ENCODE data around the gene SPRY4. TPM values are rescaled to one million over a fixed set of nuclear protein-coding genes. Genes with fewer than 3 reads are reported as not detected.
"Not testable (repeated sequence)": the region's sequence is repeated elsewhere in the genome, so short reads cannot be mapped to it uniquely, and the experiment has no call there.

SPRY4 gene, protein sequence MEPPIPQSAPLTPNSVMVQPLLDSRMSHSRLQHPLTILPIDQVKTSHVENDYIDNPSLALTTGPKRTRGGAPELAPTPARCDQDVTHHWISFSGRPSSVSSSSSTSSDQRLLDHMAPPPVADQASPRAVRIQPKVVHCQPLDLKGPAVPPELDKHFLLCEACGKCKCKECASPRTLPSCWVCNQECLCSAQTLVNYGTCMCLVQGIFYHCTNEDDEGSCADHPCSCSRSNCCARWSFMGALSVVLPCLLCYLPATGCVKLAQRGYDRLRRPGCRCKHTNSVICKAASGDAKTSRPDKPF
- not detected for polyA plus RNA-seq

DNA sequence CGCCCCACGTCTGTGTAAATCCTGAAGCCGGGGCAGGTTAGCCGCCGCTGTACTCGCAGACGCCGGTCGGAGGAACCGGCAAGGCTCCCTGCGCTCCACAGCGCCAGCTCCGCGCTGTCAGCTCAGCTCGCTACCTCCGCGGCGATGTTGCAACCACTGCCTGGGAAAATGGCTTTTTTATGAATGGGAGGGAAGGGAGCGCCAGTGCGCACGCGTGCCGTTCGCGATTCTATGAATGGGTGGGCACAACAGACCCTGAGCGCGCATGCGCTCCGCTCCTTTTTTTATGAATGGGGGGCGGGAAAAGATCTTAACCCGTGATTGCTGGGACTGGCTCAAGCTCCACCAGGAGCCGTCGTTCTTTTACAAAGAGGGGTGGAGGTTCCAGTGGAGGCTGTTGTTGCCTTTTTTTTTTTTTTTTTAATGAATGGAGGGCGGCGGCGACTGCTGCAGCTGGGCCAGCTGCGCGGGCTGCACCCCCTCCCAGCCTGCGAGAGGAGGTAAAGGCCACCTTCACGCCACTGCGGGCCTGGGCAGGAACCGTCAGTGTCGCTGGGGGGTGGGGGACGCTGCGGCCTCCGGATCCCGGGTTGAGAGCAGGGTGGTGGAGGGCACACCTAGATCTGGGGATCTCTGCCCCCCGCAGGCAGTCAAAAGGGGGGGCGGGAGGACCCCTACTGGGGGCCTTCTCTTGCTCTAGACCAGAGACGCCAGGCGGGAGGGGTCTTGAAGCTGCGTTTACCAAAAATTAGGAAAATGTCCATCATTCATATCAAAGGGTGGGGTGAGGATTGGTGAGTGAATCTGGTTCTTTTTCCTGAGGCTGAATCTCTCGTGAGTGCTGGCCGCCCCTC is at the start of gene SPRY4:
SPRY4 (minus strand) TSS at position 151 of the 854 bp plus-strand sequence. CDS start 9,913 bp downstream, outside the sequence.
- Mint-ChIP-seq H3K27me3 (peaks cover 61% of the 10 kb centered on the region), H3K9me3 (no peaks in the 10 kb centered on the region), H3K4me3 (peak within 1 kb of the TSS; percentile 76 to 95 (median 88)), H3K4me1 (peaks cover 8 to 11% (median 9%) of the 10 kb centered on the region in 3 donors), H3K36me3 (no peaks in the 10 kb centered on the region), H3K27ac (peak within 1 kb of the TSS in 2 of 3 donors; percentile 53 to 84)

DNA sequence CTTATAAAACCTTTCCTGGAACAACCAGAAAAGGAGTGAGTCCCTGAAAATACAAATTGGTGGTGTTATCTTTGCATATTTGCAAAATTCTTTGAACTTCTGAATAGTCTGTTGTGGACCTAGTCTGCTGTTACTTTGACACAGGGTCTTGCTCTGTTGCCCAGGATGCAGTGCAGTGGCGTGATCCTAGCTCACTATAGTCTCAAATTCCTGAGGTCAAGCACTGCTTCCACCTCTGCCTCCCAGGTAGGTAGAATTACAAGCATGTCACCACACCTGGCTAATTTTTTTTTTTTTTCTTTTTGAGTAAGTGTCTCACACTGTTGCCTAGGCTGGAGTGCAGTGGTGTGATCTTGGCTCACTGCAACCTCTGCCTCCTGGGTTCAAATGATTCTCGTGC is 43.7 kb upstream of the SPRY4 start:
- Mint-ChIP-seq H3K27ac (no peak overlapping the region), H3K27me3 (peaks cover 25% of the 10 kb centered on the region), H3K4me1 (peaks cover 5 to 11% (median 6%) of the 10 kb centered on the region in 3 donors), H3K36me3 (no peaks in the 10 kb centered on the region), H3K4me3 (no peak overlapping the region), H3K9me3 (no peaks in the 10 kb centered on the region)

DNA sequence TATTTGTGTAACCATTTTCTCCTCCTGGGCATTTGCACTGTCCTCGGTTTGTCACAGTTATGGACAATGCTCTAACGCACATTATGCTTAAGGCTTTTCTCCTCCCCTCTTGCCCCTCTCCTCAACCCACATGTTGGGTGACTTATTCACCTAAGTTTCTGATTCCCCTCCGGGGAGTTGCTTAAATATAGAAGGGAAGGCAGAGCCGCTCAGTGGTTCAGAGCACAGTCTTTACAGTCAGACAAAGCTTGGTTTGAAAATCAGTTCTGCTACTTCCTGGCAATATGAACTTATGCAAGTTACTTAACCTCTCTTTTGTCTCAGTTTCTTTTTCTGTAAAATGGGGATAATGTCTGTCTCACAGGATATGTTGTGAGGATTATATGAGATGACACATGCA is 41.2 kb upstream of the SPRY4 start:
- no peak overlapping the region for H3K27ac Mint-ChIP-seq
- peaks cover 34% of the 10 kb centered on the region for H3K27me3 Mint-ChIP-seq
- H3K9me3 Mint-ChIP-seq, result no peaks in the 10 kb centered on the region

DNA sequence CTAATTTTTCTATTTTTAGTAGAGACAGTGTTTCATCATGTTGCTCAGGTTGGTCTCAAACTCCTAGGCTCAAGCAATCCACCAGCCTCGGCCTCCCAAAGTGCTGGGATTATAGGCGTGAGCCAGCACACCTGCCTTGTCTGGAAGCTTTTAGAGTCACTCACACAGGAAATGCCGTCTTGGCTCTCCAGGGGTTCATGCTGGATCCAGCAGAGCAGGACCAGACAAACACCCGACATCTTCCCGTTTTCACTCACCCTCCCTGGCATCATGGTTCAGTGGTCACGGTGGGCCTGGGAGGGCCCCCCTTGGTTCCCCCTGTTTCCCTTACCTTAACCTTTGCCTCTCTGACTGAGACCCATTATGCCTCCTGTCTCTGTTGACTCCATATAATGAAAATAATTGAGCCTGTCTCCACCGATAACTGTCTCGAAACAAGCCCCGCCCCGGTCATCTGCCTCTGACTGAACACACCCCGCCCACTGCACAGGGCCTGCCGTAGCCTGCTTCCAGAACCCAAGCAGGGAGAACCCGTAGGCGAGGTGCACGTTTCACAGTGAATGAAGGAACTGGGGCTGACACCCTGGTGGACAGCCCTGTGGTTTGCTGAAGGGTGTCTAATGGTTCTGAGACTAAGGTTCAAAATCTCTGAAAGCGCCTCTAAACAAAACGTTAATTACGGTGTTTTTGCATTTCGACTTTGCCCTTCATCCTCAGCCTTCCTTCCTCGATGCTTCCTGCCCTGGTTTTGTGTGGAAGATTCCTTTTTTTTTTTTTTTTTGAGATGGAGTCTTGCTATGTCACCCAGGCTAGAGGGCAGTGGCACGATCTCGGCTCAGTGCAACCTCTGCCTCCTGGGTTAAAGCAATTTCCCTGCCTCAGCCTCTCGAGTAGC is 39.7 kb upstream of the SPRY4 start:
- peaks cover 8 to 21% (median 14%) of the 10 kb centered on the region in 3 donors for H3K4me1 Mint-ChIP-seq
- no peaks in the 10 kb centered on the region for H3K36me3 Mint-ChIP-seq
- no peaks in the 10 kb centered on the region for H3K9me3 Mint-ChIP-seq
- H3K27me3 Mint-ChIP-seq, result peaks cover 47% of the 10 kb centered on the region
- no peak overlapping the region for H3K27ac Mint-ChIP-seq
- H3K4me3 Mint-ChIP-seq, result peak overlapping the region in 2 of 4 donors; percentile 75 to 79

More for the DNA sequence above, 41.2 kb upstream of the SPRY4 start:
- Mint-ChIP-seq H3K36me3 (no peaks in the 10 kb centered on the region), H3K4me3 (peak overlapping the region in 1 of 4 donors; percentile 10), H3K4me1 (peaks cover 5 to 11% (median 8%) of the 10 kb centered on the region in 3 donors)

DNA sequence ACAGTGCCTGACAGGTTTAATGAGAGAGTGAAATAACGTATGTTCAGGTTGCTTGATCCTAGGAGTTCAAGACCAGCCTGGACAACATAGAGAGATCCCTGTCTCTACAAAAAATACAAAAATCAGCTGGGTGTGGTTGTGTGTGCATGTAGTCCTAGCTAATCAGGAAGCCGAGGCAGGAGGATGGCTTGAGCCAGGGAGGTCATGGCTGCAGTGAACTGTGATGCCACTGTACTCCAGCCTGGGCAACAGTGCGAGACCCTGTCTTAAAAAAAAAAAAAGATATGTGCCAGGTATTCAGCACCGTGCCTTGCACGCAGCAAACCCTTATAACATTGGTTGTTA is 38.8 kb upstream of the SPRY4 start:
- Mint-ChIP-seq H3K4me3 (no peak overlapping the region), H3K36me3 (no peaks in the 10 kb centered on the region), H3K9me3 (no peaks in the 10 kb centered on the region), H3K4me1 (peaks cover 8 to 21% (median 14%) of the 10 kb centered on the region in 3 donors), H3K27ac (no peak overlapping the region), H3K27me3 (peaks cover 46% of the 10 kb centered on the region)

DNA sequence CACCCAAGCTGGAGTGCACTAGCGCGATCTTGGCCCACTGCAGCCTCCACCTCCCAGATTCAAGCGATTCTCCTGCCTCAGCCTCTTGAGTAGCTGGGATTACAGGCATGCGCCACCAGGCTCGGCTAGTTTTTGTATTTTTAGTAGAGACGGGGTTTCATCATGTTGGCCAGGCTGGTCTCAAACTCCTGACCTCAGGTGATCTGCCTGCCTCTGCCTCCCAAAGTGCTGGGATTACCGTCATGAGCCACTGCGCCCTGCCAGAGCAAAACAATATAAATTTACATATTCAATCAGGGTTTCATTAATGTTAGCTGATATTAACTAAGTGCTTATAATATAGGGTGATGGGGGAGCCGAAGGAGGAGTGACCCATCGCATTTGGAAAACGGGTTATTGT is 37.4 kb upstream of the SPRY4 start:
- not testable (repeated sequence) for H3K9me3 Mint-ChIP-seq, H3K27ac Mint-ChIP-seq, H3K4me3 Mint-ChIP-seq, H3K36me3 Mint-ChIP-seq
- peaks cover 15 to 34% (median 17%) of the 10 kb centered on the region in 3 donors for H3K4me1 Mint-ChIP-seq
- H3K27me3 Mint-ChIP-seq, result peaks cover 54% of the 10 kb centered on the region

DNA sequence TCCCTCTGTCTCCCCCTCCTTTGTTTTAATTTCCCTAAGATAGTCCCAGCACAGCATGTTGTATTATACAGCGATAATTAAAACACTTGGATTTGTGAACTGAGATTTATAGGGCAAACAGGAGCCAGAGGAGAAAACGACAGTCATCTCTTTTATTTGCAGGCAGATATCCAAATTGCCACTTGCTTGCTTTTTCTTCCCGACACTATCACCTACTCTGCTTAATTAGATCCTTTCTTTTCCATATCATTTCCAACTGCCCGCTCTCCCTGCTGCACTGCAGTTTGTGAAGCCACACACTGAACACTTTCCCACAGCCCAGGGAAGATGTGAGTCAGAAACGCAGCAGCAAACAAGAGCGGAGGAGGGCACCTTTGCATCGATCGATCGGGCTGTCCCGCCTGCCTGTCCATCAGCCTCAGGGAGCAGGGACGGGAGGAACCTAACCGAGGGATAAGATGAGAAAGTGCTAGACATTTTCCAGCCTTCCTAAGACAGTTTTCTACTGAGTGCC is 35.8 kb upstream of the SPRY4 start:
- Mint-ChIP-seq H3K4me3 (no peak overlapping the region), H3K9me3 (no peaks in the 10 kb centered on the region), H3K27ac (peak overlapping the region in 1 of 3 donors; percentile 55), H3K27me3 (peaks cover 54% of the 10 kb centered on the region), H3K36me3 (no peaks in the 10 kb centered on the region), H3K4me1 (peaks cover 15 to 39% (median 22%) of the 10 kb centered on the region in 3 donors)

DNA sequence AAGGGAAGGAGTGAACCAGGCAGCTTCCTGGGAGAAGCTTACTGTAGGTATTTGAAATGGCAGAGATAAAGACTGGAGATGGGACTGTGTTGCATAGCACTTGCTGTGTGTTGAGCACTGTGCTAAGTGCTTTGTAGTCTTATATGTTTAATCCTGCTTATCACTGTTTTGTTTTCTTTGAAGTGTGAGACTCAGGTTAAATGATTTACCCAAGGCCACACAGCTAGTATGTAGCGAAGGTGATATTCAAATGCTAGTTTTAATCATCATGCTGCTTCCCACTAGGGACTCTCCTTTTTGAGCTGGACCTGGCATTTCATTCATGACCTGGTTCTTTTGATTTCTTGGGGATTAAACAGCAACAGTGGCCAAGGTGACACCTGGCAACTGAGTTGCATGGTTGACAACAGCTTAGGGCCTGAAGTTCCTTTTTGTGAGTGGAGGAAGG is 35.3 kb upstream of the SPRY4 start:
- no peaks in the 10 kb centered on the region for H3K36me3 Mint-ChIP-seq
- H3K4me1 Mint-ChIP-seq, result peaks cover 15 to 36% (median 22%) of the 10 kb centered on the region in 3 donors
- peak overlapping the region in 1 of 4 donors; percentile 2 for H3K4me3 Mint-ChIP-seq
- H3K9me3 Mint-ChIP-seq, result no peaks in the 10 kb centered on the region
- peaks cover 51% of the 10 kb centered on the region for H3K27me3 Mint-ChIP-seq
- peak overlapping the region in 2 of 3 donors; percentile 7 to 55 for H3K27ac Mint-ChIP-seq

DNA sequence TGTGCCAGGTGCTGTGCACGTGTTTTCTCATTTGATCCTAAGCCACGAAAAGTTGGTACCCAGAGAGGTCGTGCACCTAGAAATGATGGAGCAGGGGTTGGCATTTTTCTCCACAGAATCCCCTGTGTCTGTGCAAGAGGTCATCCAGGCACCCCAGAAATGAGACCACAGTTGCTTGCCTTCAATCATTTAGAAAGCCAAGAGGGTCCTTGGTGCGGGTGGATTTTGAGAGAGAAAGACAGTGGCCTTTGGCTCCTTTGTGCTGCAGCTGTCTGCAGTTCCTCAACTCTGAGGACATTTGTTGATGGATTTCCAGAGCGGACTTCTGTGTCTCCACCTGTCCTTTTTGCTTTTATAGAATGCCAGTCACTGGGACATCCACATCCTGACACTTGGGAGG is 33.8 kb upstream of the SPRY4 start:
- Mint-ChIP-seq H3K4me3 (peak overlapping the region in 1 of 4 donors; percentile 72), H3K27ac (peak overlapping the region in 1 of 3 donors; percentile 88), H3K27me3 (peaks cover 48% of the 10 kb centered on the region), H3K4me1 (peaks cover 10 to 29% (median 16%) of the 10 kb centered on the region in 3 donors), H3K9me3 (no peaks in the 10 kb centered on the region), H3K36me3 (no peaks in the 10 kb centered on the region)

DNA sequence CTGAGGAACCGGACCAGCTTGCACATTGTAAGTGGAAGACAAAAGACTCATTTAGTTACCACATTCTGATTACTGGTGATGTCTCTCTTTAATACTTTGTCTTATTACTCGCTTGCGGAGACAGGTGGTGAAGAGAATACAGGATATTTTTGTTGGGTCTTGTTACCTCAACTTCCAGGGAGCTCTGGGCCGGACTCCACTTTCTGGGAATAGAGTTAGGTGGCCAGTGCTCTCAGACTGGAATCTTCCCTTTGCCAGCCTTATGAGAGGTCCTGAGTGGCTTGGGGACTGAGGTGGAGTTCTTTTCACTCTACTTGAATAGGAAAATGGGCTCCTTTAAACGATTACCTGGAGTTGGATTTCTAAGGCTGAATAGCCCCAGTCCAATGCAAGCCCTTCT is 33.3 kb upstream of the SPRY4 start:
- peak overlapping the region; percentile 38 to 72 (median 66) for H3K4me3 Mint-ChIP-seq
- H3K4me1 Mint-ChIP-seq, result peaks cover 8 to 29% (median 16%) of the 10 kb centered on the region in 3 donors
- H3K27me3 Mint-ChIP-seq, result peaks cover 50% of the 10 kb centered on the region
- no peaks in the 10 kb centered on the region for H3K9me3 Mint-ChIP-seq
- peak overlapping the region in 1 of 3 donors; percentile 88 for H3K27ac Mint-ChIP-seq
- H3K36me3 Mint-ChIP-seq, result no peaks in the 10 kb centered on the region

DNA sequence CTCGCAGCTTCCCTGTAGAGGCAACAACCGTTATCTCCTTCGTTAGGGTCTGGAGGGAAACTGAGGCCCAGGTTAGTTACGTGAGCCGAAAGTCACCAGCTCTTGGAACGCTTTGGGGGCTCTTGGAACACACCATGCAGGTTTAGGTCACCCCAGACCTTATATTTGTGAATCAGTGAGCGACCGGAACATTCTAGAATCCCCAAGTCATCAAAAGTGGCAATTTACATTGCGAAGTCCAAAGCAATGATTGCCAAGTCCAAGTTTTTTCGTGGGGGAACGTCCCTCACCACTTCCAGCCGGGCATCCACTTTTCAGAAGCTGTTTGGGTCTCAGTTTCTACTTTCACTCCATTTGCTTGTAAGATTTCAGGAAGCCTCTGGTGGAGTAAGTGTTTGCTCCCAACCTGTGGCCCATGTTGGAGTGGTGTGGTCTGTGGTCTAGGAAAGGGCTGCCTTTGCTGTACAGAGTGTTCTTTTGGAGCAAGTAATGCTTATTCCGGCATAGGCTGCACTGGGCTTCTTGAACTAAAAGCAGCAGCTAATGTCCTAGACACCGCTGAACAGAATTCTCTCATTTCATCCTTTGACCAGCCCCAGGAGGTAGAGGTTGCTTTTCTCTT is 32.8 kb upstream of the SPRY4 start:
- Mint-ChIP-seq H3K4me1 (peaks cover 8 to 29% (median 16%) of the 10 kb centered on the region in 3 donors), H3K27me3 (peaks cover 47% of the 10 kb centered on the region), H3K9me3 (no peaks in the 10 kb centered on the region), H3K36me3 (no peaks in the 10 kb centered on the region), H3K4me3 (peak overlapping the region; percentile 62 to 95 (median 80)), H3K27ac (peak overlapping the region in 1 of 3 donors; percentile 88)

DNA sequence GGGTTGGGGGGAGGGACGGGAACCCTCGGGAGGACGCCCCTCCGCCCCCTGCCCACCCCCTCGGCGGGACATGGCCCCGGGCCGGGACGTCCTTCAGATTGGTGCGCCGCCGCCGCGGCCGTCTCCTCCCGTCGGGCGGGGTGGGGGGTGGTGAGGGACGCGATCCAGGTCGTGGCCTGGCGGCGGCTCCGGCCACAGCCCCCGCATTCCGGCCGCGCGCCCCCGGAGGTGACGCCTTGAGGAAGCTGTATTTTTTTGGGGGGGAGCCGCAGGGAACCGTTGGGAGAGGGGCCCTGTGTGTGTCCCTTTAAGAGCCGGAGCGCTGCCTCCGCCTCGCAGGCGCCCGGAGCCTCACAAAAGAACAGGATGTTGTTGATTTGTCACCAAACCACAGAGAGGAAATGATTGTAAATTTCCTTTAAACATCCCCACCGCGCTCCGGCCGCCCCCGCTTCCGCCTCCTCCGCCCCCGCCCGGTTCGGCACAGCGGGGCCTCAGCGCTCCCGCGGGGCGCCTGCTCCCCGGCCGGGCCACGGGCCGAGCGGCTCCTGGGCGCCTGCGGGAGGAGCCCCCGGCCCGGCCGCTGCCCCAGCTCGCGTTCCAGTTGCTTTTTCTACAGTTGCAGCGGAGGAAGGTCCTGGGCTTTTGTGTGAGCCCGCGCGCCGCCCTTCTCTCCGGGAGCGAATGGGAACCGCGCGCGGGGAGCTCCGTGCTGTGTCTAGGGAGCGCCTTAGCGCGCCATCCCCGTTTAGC is 32.1 kb upstream of the SPRY4 start:
- Mint-ChIP-seq H3K4me3 (peak overlapping the region; percentile 72 to 95 (median 85)), H3K27ac (peak overlapping the region in 1 of 3 donors; percentile 88), H3K9me3 (no peaks in the 10 kb centered on the region), H3K4me1 (peaks cover 8 to 29% (median 16%) of the 10 kb centered on the region in 3 donors), H3K36me3 (no peaks in the 10 kb centered on the region), H3K27me3 (peaks cover 42% of the 10 kb centered on the region)

DNA sequence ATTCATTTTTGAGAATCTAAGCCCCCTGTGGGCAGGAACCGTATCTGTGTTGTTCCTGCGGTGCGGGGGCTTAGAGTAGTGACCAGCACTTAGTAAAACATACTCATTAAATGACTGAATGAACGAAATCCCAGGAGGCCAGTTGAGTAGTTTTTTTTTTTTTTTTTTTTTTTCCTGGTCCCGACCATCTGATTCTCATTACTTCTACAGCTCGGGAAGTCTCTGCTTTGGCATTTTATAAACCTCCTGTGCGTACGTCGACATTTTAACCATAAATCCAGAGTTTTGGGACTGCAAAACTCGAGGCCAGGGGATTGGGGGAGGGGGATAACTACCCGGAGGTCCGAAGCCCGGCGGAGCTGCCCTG is 31.5 kb upstream of the SPRY4 start:
- Mint-ChIP-seq H3K27me3 (peaks cover 41% of the 10 kb centered on the region), H3K27ac (peak overlapping the region in 2 of 3 donors; percentile 88 to 89), H3K4me1 (peaks cover 8 to 29% (median 16%) of the 10 kb centered on the region in 3 donors), H3K36me3 (no peaks in the 10 kb centered on the region), H3K9me3 (no peaks in the 10 kb centered on the region), H3K4me3 (peak overlapping the region; percentile 73 to 91 (median 86))

Measured in IgD-negative memory B cell (primary cell).